A204.1 (cell line): Measurements from ENCODE around the gene ABHD2.
"Not testable (repeated sequence)": the region's sequence is repeated elsewhere in the genome, so short reads cannot be mapped to it uniquely, and the experiment has no call there.

ENCODE experiments used
- FAIRE-seq: peaks from 2 replicates; lab custom pipeline; 2012; peaks lifted over from hg19 to GRCh38; lab: Jason Lieb, UNC

The ABHD2 gene

GRCh38 chr15:89140595-89140994, 52.3 kb downstream of the ABHD2 start:
- no peak for FAIRE-seq

GRCh38 chr15:89141159-89141558, 52.9 kb downstream of the ABHD2 start:
- not testable (repeated sequence) for FAIRE-seq

- FAIRE-seq = no peak
Observed at GRCh38 chr15:89141885-89142284, 53.6 kb downstream of the ABHD2 start.

- FAIRE-seq = no peak
Observed at GRCh38 chr15:89142423-89142822, 54.2 kb downstream of the ABHD2 start.

- FAIRE-seq = no peak
Observed at GRCh38 chr15:89143503-89144162, 55.4 kb downstream of the ABHD2 start.

- no peak for FAIRE-seq
Observed at GRCh38 chr15:89144491-89144890, 56.2 kb downstream of the ABHD2 start.

GRCh38 chr15:89146366-89146765, 58.1 kb downstream of the ABHD2 start:
- FAIRE-seq = no peak

GRCh38 chr15:89148126-89148525, 59.9 kb downstream of the ABHD2 start:
- no peak for FAIRE-seq

GRCh38 chr15:89149501-89150101, 61.3 kb downstream of the ABHD2 start:
- no peak for FAIRE-seq

GRCh38 chr15:89150287-89150686, 62.0 kb downstream of the ABHD2 start:
- no peak for FAIRE-seq

- FAIRE-seq = no peak
Observed at GRCh38 chr15:89150762-89151664, 62.8 kb downstream of the ABHD2 start.

- FAIRE-seq = no peak
Observed at GRCh38 chr15:89155122-89155521, 66.9 kb downstream of the ABHD2 start.

GRCh38 chr15:89155656-89156055, 67.4 kb downstream of the ABHD2 start:
- no peak for FAIRE-seq

GRCh38 chr15:89157061-89157460, 68.8 kb downstream of the ABHD2 start:
- no peak for FAIRE-seq

- FAIRE-seq = no peak
Observed at GRCh38 chr15:89157918-89158564, 69.8 kb downstream of the ABHD2 start.

GRCh38 chr15:89161666-89162065, 73.4 kb downstream of the ABHD2 start:
- FAIRE-seq = no peak

- FAIRE-seq = no peak
Observed at GRCh38 chr15:89163271-89164055, 75.2 kb downstream of the ABHD2 start.

GRCh38 chr15:89164712-89165211, 76.5 kb downstream of the ABHD2 start:
- FAIRE-seq = no peak

- FAIRE-seq = no peak
Observed at GRCh38 chr15:89165677-89166076, 77.4 kb downstream of the ABHD2 start.

- FAIRE-seq = no peak
Observed at GRCh38 chr15:89167267-89168176, 79.3 kb downstream of the ABHD2 start.
